Lung (tissue), 14 donors: ENCODE measurements around the gene OPN1MW2. TPM values are rescaled to one million over a fixed set of nuclear protein-coding genes. Genes with fewer than 3 reads are reported as not detected.
"Not testable (repeated sequence)": the region's sequence is repeated elsewhere in the genome, so short reads cannot be mapped to it uniquely, and the experiment has no call there.

Experiments used
- ATAC-seq: fragments of 200-7000 bp; cut with Tn5 transposase; one replicate; pipeline ENCODE4 v1.9.1; 2020; ENCODE audit warnings: moderate number of reproducible peaks; ENCODE audit not compliant: insufficient read depth, low FRiP score
- DNase-seq, 3 donors: peaks; one replicate each; pipeline ENCODE4 v3.0.0-alpha.2; 2013 to 2017
- H3K27ac ChIP-seq, 2 donors: one replicate each; pipeline ENCODE4 v1.5.1; 2013; ENCODE audit warnings: mild to moderate bottlenecking in 2 of 2, moderate library complexity in 2 of 2, control low read depth in 1 of 2, inconsistent platforms in 1 of 2, low read depth in 1 of 2, low read length in 1 of 2
- H3K27me3 ChIP-seq, 3 donors: one replicate each; pipeline ENCODE4 v1.5.1; 2013; ENCODE audit warnings: low read length in 2 of 3; ENCODE audit not compliant: control insufficient read depth in 3 of 3, insufficient read depth in 3 of 3
- H3K36me3 ChIP-seq, 4 donors: one replicate each; pipeline ENCODE4 v1.5.1; 2013; ENCODE audit warnings: low read length in 4 of 4, mild to moderate bottlenecking in 1 of 4, moderate library complexity in 1 of 4; ENCODE audit not compliant: control insufficient read depth in 4 of 4, insufficient read depth in 4 of 4
- H3K4me1 ChIP-seq, 5 donors: one replicate each; pipeline ENCODE4 v1.5.1; 2013; ENCODE audit warnings: low read length in 5 of 5, mild to moderate bottlenecking in 2 of 5, moderate library complexity in 1 of 5; ENCODE audit not compliant: control insufficient read depth in 5 of 5, insufficient read depth in 5 of 5
- H3K4me3 ChIP-seq: one replicate; pipeline ENCODE4 v1.5.1; 2013; ENCODE audit warnings: mild to moderate bottlenecking, control low read depth, moderate library complexity
- H3K9ac ChIP-seq, 2 donors: one replicate each; pipeline ENCODE4 v1.5.1; 2013; ENCODE audit warnings: low read length in 2 of 2, control low read depth in 1 of 2; ENCODE audit not compliant: insufficient read depth in 1 of 2
- H3K9me3 ChIP-seq, 4 donors: one replicate each; pipeline ENCODE4 v1.5.1; 2013; ENCODE audit warnings: low read length in 3 of 4, mild to moderate bottlenecking in 1 of 4, moderate library complexity in 1 of 4; ENCODE audit not compliant: control insufficient read depth in 4 of 4, insufficient read depth in 3 of 4
- WGBS, 2 donors: extraction: QIAGEN DNeasy Blood & Tissue Kit; methylation state at CpG; one replicate each; pipeline ENCODE4 v1.1.7; 2013; 5-methylcytosine and 5-hydroxymethylcytosine counted together
- long read RNA-seq, 5 donors: transcript quantifications; one replicate each; lab custom pipeline, GENCODE V29; 2026
- polyA plus RNA-seq, 2 donors: library from polyadenylated mRNA; stranded (reverse); fragments of 200-250 nt; gene quantifications; one replicate each; pipeline ENCODE4 v1.2.1, GENCODE V29; 2013
- total RNA-seq, 2 donors: library from RNA; depleted of rRNA in 1 of 2; stranded (reverse); fragments of >200 nt in 1 of 2; gene quantifications; one replicate each; pipeline ENCODE4 v1.2.1, GENCODE V29; 2014 to 2021
- donor health status: Bipolar disorder and iron deficiency.
- donor health status: healthy.
- donor health status: DM: yes; HTN: yes; CAD: no.

OPN1MW2 gene
- total RNA-seq (not detected), polyA plus RNA-seq (not detected)
- long read RNA-seq, donor 1 = 0 reads
- long read RNA-seq, donor 2 = 0 reads
- long read RNA-seq, donor 3 = 0 reads
- long read RNA-seq, donor 4 = 0 reads
- long read RNA-seq, donor 5 = 0 reads

DNA sequence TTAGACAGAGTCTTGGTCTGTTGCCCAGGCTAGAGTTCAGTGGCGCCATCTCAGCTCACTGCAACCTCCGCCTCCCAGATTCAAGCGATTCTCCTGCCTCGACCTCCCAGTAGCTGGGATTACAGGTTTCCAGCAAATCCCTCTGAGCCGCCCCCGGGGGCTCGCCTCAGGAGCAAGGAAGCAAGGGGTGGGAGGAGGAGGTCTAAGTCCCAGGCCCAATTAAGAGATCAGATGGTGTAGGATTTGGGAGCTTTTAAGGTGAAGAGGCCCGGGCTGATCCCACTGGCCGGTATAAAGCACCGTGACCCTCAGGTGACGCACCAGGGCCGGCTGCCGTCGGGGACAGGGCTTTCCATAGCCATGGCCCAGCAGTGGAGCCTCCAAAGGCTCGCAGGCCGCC lies at the start of gene OPN1MW2:
OPN1MW2 (plus strand) TSS at position 301 of the 400 bp plus-strand sequence; CDS start at position 361, 60 bp downstream.
- not testable (repeated sequence) for ATAC-seq, H3K9me3 ChIP-seq
- WGBS, 2 donors = no CpG with 5 or more reads among the region's 16 CpGs

GRCh38 chrX:154172535-154172943 lies 47.0 kb upstream of the OPN1MW2 start:
- no CpG with 5 or more reads among the region's 11 CpGs for WGBS, 2 donors
- not testable (repeated sequence) for H3K9ac ChIP-seq, H3K4me3 ChIP-seq, H3K4me1 ChIP-seq, H3K9me3 ChIP-seq, DNase-seq, H3K36me3 ChIP-seq, H3K27me3 ChIP-seq, H3K27ac ChIP-seq
- ATAC-seq = peak; percentile 68

More for the DNA sequence above, at the start of gene OPN1MW2:
- not testable (repeated sequence) for DNase-seq, H3K36me3 ChIP-seq, H3K9ac ChIP-seq, H3K4me3 ChIP-seq, H3K27ac ChIP-seq, H3K4me1 ChIP-seq, H3K27me3 ChIP-seq

- not testable (repeated sequence) for H3K27ac ChIP-seq, H3K9ac ChIP-seq, H3K4me1 ChIP-seq, DNase-seq, H3K27me3 ChIP-seq, H3K9me3 ChIP-seq, H3K4me3 ChIP-seq, H3K36me3 ChIP-seq, ATAC-seq
- WGBS, 2 donors = no CpG with 5 or more reads among the region's 10 CpGs
Observed at GRCh38 chrX:154174356-154174755, 45.2 kb upstream of the OPN1MW2 start.

GRCh38 chrX:154182296-154182695 lies 37.3 kb upstream of the OPN1MW2 start, which contains the start of gene OPN1MW:
Gene OPN1MW, plus strand, starts transcription at chrX:154182596. Its CDS starts 82 bp downstream, at chrX:154182678.
- H3K27me3 ChIP-seq, H3K27ac ChIP-seq, DNase-seq, H3K4me1 ChIP-seq, H3K9me3 ChIP-seq, ATAC-seq, H3K9ac ChIP-seq, H3K36me3 ChIP-seq, H3K4me3 ChIP-seq: not testable (repeated sequence)
- WGBS, 2 donors = no CpG with 5 or more reads among the region's 14 CpGs

- not testable (repeated sequence) for H3K36me3 ChIP-seq, H3K4me3 ChIP-seq, H3K27me3 ChIP-seq, ATAC-seq, H3K9me3 ChIP-seq, H3K4me1 ChIP-seq, H3K27ac ChIP-seq, H3K9ac ChIP-seq, DNase-seq
- WGBS, 2 donors = no CpG with 5 or more reads among the region's 8 CpGs
Observed at GRCh38 chrX:154183794-154184193, 35.8 kb upstream of the OPN1MW2 start.

- H3K27ac ChIP-seq, ATAC-seq, H3K36me3 ChIP-seq, H3K9me3 ChIP-seq, H3K27me3 ChIP-seq, H3K4me1 ChIP-seq, DNase-seq, H3K9ac ChIP-seq, H3K4me3 ChIP-seq: not testable (repeated sequence)
- WGBS, 2 donors = no CpG with 5 or more reads among the region's 8 CpGs
Observed at GRCh38 chrX:154192846-154193245, 26.7 kb upstream of the OPN1MW2 start.

DNA sequence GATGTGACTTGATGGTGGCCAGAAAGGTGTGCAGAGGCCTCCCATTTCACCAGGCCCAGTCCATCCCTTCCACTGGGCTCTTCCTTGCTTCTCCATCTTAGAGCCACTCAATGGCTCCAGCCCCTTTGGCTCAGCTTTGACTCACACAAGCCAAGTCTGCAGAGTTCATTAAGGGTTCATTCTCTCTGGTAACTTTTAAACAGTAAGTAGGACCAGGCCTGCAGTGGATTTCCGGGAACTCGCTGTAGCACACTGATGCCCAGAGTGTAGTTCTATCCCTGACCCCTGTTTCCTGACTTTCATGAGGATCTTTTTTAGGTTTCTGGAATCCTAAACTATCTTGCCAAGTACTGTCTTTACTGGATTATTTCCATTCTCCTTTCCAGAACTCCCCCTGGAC lies 25.2 kb upstream of the OPN1MW2 start:
- H3K27ac ChIP-seq, DNase-seq, H3K4me3 ChIP-seq, H3K27me3 ChIP-seq, H3K36me3 ChIP-seq, H3K9ac ChIP-seq, ATAC-seq, H3K9me3 ChIP-seq, H3K4me1 ChIP-seq: not testable (repeated sequence)
- no CpG with 5 or more reads among the region's 2 CpGs for WGBS, 2 donors

DNA sequence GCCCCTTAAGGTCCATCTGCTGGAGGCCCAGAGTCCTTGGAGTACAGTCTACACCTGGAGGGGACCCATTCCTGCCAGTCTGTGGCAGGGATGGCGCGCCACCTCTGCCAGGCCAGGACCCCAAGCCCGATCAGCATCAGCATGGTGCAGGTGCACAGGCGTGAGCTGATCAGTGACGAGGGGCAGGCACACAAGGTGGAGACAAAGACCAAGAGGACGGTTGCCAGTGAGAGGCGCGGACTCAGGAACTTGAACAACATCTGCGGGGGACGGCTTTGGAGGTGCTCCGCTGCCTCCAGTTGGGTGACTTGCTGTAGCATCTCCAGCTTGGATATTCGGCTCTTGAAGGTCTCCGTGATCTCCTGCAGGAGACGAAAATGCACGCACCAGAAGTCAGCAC lies 23.1 kb upstream of the OPN1MW2 start:
- not testable (repeated sequence) for H3K27ac ChIP-seq, H3K36me3 ChIP-seq, ATAC-seq, H3K9ac ChIP-seq, H3K9me3 ChIP-seq, H3K4me1 ChIP-seq, H3K27me3 ChIP-seq, DNase-seq, H3K4me3 ChIP-seq
- no CpG with 5 or more reads among the region's 15 CpGs for WGBS, 2 donors
